Activated T-helper 17 cell treated with anti-CD3 and anti-CD28 coated beads, Interleukin-2, amount 50 U/mL, for 72 hours (primary cell): ENCODE results near the gene NR3C1. TPM values are rescaled to one million over a fixed set of nuclear protein-coding genes. Genes with fewer than 3 reads are reported as not detected.
A peak's percentile ranks its signal among the peaks of the same experiment; 100 is the strongest.

Experiments
- ATAC-seq: fragments of 150-1000 bp; cut with Tn5 transposase; replicated peaks from 2 replicates; pipeline ENCODE4 v1.10.0; 2021; ENCODE audit warnings: mild to moderate bottlenecking, moderate library complexity
- H3K27ac Mint-ChIP-seq: one replicate; pipeline ENCODE4 v1.8.0; 2022; ENCODE audit warnings: mixed read lengths
- H3K27me3 Mint-ChIP-seq: one replicate; pipeline ENCODE4 v1.8.0; 2022; ENCODE audit warnings: mixed read lengths
- H3K36me3 Mint-ChIP-seq: one replicate; pipeline ENCODE4 v1.8.0; 2022; ENCODE audit warnings: low read depth, mild to moderate bottlenecking, mixed read lengths
- H3K4me1 Mint-ChIP-seq: one replicate; pipeline ENCODE4 v1.8.0; 2022; ENCODE audit warnings: mixed read lengths
- H3K4me3 Mint-ChIP-seq: one replicate; pipeline ENCODE4 v1.8.0; 2022; ENCODE audit warnings: mild to moderate bottlenecking, mixed read lengths
- H3K9me3 Mint-ChIP-seq: one replicate; pipeline ENCODE4 v1.8.0; 2022; ENCODE audit warnings: mixed read lengths
- total RNA-seq, 2 donors: library from RNA; stranded (reverse); gene quantifications; one replicate each; pipeline ENCODE4 v1.2.3, GENCODE V29; 2022

Gene NR3C1
- total RNA-seq, 2 donors from 2014 or later = 33.2 to 48.3 TPM

DNA sequence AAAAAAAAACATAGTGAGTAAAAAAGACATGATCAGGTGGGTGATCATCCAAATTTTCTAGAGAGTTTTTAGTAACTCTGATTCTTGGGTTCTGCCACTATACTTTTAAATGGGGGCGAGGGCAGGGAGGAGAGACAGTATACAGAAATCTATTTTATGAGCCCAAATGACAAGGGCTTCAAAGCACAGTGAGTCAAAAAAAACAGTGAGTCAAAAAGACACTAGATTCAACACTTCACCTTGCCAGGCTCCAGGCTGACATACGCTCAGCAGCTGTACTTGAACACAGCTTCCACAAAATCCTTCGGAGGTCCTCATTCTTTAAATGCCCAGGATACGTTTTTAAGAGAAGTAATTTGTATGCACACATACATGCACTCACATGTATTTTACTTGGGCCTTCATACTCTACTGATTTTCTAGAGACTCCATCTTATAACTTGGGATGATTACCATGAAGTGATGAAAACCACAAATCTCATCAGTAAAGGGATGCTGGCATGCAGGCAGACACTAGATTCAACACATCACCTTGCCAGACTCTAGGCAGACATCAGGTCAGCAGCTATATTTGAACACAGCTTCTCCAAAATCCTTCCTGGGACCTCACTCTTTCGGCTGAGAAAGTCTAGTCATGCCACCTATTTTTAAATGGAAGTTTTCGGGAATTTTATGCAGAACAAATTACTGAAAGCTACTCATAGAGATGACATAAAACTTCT lies 28.8 kb downstream of the NR3C1 start:
- H3K27ac Mint-ChIP-seq = no peak overlapping the region
- H3K36me3 Mint-ChIP-seq = peaks cover 19% of the 10 kb centered on the region
- H3K27me3 Mint-ChIP-seq = no peaks in the 10 kb centered on the region
- ATAC-seq = peak; percentile 76
- H3K4me1 Mint-ChIP-seq = peaks cover 38% of the 10 kb centered on the region
- H3K9me3 Mint-ChIP-seq = no peaks in the 10 kb centered on the region
- H3K4me3 Mint-ChIP-seq = no peak overlapping the region

DNA sequence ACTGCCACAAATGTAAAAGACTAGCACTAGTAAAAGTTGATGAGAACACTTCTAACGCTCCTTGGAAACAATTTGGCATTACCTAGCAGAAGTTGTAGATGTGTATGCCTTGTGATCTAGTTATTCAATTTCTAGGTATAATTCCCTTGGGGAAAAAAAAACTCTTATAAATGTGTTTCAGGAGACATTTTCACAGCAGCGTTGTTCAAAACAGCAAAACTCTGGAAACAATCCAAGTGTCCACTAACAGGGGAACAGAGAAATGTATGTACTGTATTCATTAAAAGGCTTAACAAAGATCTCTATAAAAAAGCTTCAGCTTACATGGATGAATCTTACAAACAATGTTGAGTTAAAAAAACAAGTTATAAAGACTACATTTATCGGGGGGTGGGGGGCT lies 30.4 kb downstream of the NR3C1 start:
- Mint-ChIP-seq H3K9me3 (no peaks in the 10 kb centered on the region), H3K4me3 (no peak overlapping the region), H3K4me1 (peaks cover 34% of the 10 kb centered on the region), H3K27ac (no peak overlapping the region), H3K36me3 (peaks cover 27% of the 10 kb centered on the region), H3K27me3 (no peaks in the 10 kb centered on the region)
- ATAC-seq = no peak

DNA sequence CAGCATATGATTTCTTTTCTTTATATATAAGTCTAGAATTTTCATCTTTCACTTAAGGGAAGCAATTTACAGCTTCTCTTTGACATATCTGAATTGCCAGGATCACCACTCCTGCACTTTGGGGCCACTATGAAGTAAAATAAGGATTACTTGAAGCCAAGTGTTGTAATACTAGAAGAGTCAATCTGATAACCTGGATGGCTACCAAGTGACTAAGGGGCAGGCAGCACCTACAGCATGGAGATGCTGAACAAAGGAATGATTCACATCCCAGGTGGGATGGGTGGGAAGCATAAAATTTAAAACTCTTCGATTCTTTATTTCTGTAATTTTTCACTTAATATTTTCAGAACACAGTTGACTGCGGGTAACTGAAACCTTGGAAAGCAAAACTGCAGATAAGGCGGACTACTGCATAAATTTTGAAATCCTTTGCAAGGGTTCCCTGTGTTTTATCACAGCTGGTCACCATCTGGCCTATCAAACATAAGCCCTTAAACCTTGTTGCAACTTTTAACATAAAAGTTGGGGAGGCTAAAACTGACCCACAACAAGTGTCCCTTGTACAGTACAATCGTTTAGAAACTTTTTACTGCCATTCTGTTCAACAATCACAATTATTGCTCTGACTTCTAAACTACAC lies 31.2 kb downstream of the NR3C1 start:
- Mint-ChIP-seq H3K27ac (no peak overlapping the region), H3K9me3 (no peaks in the 10 kb centered on the region), H3K4me3 (no peak overlapping the region), H3K36me3 (peaks cover 27% of the 10 kb centered on the region), H3K27me3 (no peaks in the 10 kb centered on the region), H3K4me1 (peaks cover 29% of the 10 kb centered on the region)
- ATAC-seq = no peak

DNA sequence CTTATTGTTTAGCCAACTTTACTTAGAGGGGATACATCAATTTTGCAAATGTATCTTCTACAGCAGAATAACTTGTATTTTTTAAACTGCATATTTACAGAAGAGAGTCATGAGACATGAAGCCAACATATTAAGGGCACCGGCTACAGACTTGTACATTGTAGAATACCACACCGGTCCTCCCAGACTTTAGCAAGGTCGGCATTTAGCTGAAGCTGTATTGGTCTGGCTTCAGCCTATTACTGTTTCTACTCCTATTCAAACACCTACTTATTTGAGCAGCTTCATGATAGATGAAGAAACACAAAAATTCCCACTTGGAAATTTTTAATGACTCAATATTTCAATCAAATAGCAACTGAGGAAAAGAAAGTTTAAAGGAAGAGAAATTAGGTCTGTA lies 33.0 kb downstream of the NR3C1 start:
- H3K9me3 Mint-ChIP-seq = no peaks in the 10 kb centered on the region
- no peak overlapping the region for H3K4me3 Mint-ChIP-seq
- no peak for ATAC-seq
- H3K27me3 Mint-ChIP-seq = no peaks in the 10 kb centered on the region
- H3K4me1 Mint-ChIP-seq = peaks cover 34% of the 10 kb centered on the region
- peaks cover 27% of the 10 kb centered on the region for H3K36me3 Mint-ChIP-seq
- no peak overlapping the region for H3K27ac Mint-ChIP-seq

DNA sequence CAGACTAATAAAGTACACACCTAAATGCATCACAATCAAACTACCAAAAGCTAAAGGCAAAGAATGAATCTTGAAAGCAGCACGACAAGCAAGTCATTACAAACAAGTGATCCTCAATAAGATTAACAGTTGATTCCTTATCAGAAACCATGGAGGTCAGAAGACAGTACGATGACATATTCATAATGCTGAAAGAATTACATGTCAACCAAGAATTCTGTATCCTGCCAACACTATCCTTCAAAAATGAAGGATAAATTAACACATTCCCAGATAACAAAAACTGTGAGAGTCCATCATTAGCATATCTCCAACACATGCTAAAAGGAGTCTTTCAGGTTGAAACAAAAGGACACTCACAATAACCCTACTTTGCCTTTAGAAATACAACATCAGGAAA lies 39.4 kb downstream of the NR3C1 start:
- H3K4me1 Mint-ChIP-seq = peaks cover 56% of the 10 kb centered on the region
- peaks cover 36% of the 10 kb centered on the region for H3K36me3 Mint-ChIP-seq
- H3K27me3 Mint-ChIP-seq = no peaks in the 10 kb centered on the region
- H3K4me3 Mint-ChIP-seq = no peak overlapping the region
- H3K27ac Mint-ChIP-seq = no peak overlapping the region
- no peak for ATAC-seq
- H3K9me3 Mint-ChIP-seq = peaks cover 6% of the 10 kb centered on the region

DNA sequence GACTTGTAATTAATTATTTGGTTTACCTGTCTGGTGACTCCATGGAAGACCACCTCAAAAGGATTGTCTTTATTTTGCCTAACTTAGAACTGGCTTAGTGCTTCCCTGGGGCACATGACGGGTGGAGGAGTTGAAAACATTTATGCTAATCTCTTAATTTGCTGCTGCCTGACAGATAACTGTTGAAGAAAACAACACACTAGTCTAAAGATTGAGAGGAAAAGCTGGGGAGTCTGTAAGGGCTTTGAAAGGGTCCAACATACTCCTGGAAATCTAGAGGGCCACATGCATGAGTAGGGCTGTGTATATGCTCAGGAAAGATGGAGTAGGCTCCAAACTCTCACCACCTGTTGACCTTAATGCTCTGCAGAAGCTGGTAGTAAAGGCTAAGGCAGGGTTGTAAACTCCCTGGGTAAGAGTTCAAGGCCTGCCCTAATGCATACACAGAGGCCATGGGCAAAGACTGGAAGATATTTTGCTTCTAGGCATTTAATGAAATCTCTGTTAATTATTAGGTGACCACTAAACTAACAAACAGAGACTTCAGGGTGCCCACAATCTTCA lies 40.7 kb downstream of the NR3C1 start:
- Mint-ChIP-seq H3K4me3 (peak overlapping the region; percentile 21), H3K27ac (peak overlapping the region; percentile 59), H3K27me3 (no peaks in the 10 kb centered on the region), H3K36me3 (peaks cover 31% of the 10 kb centered on the region), H3K9me3 (peaks cover 6% of the 10 kb centered on the region), H3K4me1 (peaks cover 59% of the 10 kb centered on the region)
- no peak for ATAC-seq

DNA sequence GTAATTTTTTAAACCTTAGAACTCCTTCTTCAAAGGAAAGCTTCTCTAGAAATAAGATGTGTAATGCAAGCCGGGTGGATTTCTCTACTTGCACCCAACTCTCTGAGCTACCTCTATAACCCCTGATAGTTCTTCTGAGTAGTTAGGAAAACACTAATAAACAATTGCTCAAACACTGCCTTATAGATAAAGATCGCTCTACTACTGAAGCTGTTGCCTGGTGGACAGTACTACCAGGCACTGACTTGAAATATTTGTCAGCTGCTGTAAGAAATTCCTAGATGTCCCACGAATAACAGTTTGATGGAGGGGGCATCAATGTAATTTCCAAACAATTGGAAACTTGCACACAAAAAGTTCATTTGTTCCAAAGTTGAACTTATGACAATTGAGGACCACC lies 42.0 kb downstream of the NR3C1 start:
- H3K9me3 Mint-ChIP-seq = peaks cover 6% of the 10 kb centered on the region

DNA sequence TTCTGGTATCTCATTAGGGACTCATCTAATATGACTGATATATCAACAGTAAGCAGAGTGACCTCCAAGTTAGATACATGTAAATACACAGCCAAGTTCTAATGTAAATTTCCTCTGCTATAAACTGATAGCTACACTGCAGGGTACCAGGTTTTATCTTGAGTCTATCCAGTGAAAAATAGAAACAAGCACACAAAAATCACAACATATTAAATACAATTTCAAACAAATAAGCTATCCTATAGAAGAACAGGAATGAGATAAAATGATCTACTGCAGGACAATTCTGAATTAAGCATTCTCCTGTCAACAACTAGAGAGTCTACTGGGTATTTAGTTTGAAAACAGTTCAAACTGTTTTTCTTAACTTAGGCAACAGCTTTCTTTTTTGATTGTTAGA lies 42.7 kb downstream of the NR3C1 start:
- no peak for ATAC-seq
- Mint-ChIP-seq H3K27me3 (no peaks in the 10 kb centered on the region), H3K27ac (peak overlapping the region; percentile 41), H3K4me1 (peaks cover 52% of the 10 kb centered on the region), H3K9me3 (peaks cover 6% of the 10 kb centered on the region), H3K4me3 (peak overlapping the region; percentile 22), H3K36me3 (peaks cover 31% of the 10 kb centered on the region)

More for the DNA sequence above, 42.0 kb downstream of the NR3C1 start:
- H3K4me3 Mint-ChIP-seq = no peak overlapping the region
- H3K27me3 Mint-ChIP-seq = no peaks in the 10 kb centered on the region
- peaks cover 31% of the 10 kb centered on the region for H3K36me3 Mint-ChIP-seq
- H3K27ac Mint-ChIP-seq = no peak overlapping the region
- ATAC-seq = no peak
- peaks cover 54% of the 10 kb centered on the region for H3K4me1 Mint-ChIP-seq

DNA sequence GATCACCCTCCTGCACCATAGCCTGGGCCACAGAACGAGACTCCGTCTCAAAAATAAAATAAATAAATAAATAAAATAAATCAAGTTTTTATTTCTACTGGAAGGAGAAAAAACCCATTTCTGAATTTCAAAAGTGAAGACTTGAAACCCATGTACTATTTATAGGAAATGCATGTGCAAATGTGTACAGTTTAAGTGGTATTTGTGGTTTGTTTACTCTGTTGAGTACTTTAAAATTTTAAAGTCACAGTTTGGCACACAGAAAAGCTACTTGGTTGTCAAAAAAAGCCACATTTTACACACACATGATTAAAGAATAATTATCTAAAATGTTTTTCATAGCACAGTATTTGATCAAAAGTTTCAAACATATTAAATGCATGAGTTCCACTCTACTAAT lies 43.6 kb downstream of the NR3C1 start:
- Mint-ChIP-seq H3K27ac (no peak overlapping the region), H3K4me3 (no peak overlapping the region), H3K4me1 (peaks cover 54% of the 10 kb centered on the region), H3K36me3 (peaks cover 28% of the 10 kb centered on the region), H3K9me3 (peaks cover 3% of the 10 kb centered on the region), H3K27me3 (no peaks in the 10 kb centered on the region)
- ATAC-seq = no peak

DNA sequence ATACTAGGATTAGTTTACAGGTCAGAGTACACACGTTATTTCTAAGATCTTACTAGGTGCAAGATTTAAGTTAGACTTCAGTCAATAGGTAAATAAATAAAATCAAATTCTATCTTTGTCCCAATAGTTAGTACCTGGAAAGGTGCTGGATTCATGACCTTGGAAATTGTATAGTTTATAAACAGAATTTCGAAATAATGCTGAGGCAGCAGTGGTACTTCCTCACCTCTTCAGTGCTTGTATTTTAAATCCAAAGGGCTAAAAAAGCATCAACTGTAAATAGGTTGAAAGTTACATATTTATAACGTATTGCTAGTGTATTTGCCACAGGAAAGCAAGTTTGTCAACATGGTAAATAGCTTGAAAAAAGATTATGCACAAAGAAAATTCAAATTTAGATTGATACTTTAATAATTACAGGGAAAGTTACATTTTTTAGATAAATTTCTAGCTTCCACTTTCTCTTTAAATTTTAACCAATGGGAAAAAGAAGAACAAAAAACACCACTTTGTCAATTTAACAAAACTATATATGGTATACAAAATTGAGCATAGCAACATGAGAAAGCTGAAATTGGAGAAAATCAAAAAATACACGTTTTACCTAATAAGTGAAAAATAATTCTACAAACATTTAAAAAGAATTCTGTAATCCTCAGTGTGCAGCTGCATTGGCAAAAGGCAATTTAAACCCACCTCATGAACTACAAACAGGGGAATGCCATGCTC lies 46.5 kb downstream of the NR3C1 start:
- H3K27ac Mint-ChIP-seq = no peak overlapping the region
- peaks cover 10% of the 10 kb centered on the region for H3K36me3 Mint-ChIP-seq
- H3K27me3 Mint-ChIP-seq = no peaks in the 10 kb centered on the region
- H3K4me1 Mint-ChIP-seq = peaks cover 49% of the 10 kb centered on the region
- no peak for ATAC-seq
- H3K9me3 Mint-ChIP-seq = no peaks in the 10 kb centered on the region
- no peak overlapping the region for H3K4me3 Mint-ChIP-seq

DNA sequence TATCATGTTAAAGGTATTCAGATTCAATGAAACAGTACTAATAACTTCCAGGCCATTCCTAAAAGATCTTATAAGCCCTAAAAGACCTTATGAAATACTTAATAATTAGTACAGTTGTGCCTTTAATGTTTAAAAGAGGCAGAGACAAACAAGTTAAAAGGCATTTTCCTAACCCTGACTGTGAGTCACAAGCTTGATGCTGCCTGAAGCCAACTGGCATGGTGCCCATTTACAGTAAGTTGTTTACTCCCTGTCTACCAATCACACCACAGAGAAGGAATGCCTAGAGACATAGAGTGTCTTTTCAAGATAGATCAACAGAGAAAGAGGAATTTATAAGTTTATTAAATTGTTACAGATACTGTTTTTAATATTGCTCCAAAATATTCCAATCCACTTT lies 47.8 kb downstream of the NR3C1 start:
- Mint-ChIP-seq H3K4me1 (peaks cover 39% of the 10 kb centered on the region), H3K27ac (peak overlapping the region; percentile 66), H3K36me3 (peaks cover 8% of the 10 kb centered on the region), H3K27me3 (no peaks in the 10 kb centered on the region), H3K9me3 (no peaks in the 10 kb centered on the region), H3K4me3 (no peak overlapping the region)
- ATAC-seq = peak; percentile 43

DNA sequence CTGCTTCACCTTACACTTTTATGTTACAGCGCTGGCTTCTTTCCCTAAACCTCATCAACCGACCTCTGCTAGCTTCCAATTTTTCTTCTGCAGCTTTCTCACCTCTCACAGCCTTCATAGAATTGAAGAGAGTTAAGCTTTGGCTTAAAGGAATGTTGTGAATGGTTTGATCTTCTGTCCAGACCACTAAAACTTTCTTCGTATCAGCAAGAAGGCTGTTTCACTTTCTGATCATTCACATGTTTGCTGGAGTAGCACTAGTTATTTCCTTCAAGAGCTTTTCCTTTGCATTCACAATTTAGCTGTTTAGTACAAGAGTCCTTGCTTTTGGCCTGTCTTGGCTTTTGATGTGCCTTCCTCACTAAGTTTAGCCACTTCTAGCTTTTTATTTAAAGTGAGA lies 49.5 kb downstream of the NR3C1 start:
- H3K9me3 Mint-ChIP-seq = no peaks in the 10 kb centered on the region
- H3K4me1 Mint-ChIP-seq = peaks cover 34% of the 10 kb centered on the region

DNA sequence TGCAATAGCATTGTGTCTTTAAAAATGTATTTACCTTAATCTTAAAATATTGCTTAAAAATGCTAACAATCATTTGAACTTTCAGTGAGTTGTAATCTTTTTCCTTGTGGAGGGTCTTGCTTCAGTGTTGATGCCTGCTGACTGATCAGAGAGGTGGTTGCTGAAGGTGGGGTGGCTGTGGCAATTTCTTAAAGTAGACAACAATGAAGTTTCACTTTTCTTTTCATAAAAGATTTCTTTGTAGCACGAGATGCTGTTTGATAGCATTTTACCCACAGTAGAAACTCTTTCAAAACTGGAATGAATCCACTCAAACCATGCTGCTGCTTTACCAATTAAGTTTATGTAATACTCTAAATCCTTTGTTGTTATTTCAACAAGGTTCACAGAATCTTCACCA lies 50.8 kb downstream of the NR3C1 start:
- Mint-ChIP-seq H3K4me3 (peak overlapping the region; percentile 81), H3K9me3 (no peaks in the 10 kb centered on the region), H3K27me3 (no peaks in the 10 kb centered on the region), H3K27ac (peak overlapping the region; percentile 77), H3K36me3 (peaks cover 8% of the 10 kb centered on the region), H3K4me1 (peaks cover 30% of the 10 kb centered on the region)
- peak; percentile 17 for ATAC-seq

More for the DNA sequence above, 49.5 kb downstream of the NR3C1 start:
- peak; percentile 16 for ATAC-seq
- H3K27me3 Mint-ChIP-seq = no peaks in the 10 kb centered on the region
- peak overlapping the region; percentile 77 for H3K27ac Mint-ChIP-seq
- H3K36me3 Mint-ChIP-seq = peaks cover 8% of the 10 kb centered on the region
- peak overlapping the region; percentile 81 for H3K4me3 Mint-ChIP-seq

DNA sequence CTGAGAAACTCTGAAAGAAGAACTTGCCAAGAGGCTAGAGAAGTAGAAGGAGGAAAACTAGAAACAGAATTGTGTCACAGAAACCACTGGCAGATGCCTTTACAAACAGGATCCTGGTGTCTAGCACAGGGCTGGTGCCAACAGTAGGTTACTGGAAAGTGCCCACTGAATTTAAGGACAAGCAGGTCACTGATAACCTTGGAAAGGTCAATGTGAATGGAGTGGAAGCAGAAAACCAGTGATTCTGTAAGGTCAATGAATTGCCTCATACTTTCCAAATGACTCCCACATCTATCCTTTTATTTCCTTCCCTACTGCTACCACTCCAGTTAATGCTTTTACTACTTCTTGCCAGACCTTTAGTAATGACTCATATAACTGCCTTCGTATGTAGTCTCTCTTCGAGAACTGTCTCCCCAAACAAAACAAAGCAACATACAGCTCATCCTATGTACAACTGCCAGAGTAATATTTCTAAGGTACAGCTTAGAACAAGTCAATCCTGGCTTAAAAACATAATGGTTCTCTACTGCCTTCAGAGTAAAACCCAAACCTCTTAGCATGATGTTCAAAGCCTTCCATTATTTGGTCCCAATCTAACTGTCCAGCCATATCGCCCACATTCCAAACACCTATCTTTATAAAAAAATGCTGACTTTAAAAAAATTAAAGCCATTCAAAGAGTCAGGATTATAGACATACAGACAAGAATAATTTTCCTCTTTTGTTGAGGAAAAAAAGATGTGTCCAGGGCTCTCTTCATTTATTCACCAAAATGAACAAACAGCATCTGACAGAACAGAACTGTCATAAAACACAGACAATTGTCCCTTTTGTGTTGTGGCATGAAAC lies 52.5 kb downstream of the NR3C1 start:
- no peak overlapping the region for H3K4me3 Mint-ChIP-seq
- H3K36me3 Mint-ChIP-seq = peaks cover 8% of the 10 kb centered on the region
- ATAC-seq = peak; percentile 91
- no peaks in the 10 kb centered on the region for H3K27me3 Mint-ChIP-seq
- peaks cover 31% of the 10 kb centered on the region for H3K4me1 Mint-ChIP-seq
- H3K9me3 Mint-ChIP-seq = no peaks in the 10 kb centered on the region
- H3K27ac Mint-ChIP-seq = no peak overlapping the region
